ENCODE data around the gene MDC1. TPM values are rescaled to one million over a fixed set of nuclear protein-coding genes. Genes with fewer than 3 reads are reported as not detected.

MDC1 gene
- total and polyA plus RNA-seq, 2 of the 13 experiments (the other 11 are each of a cell fraction or from before 2014, with no cell fraction given): 8.4 to 14.0 TPM

- no peak for TF ChIP-seq SATB2 (CRISPR knock-in tag; IDR thresholded peaks at IDR 0.05)
- TF ChIP-seq RBAK (CRISPR knock-in tag; IDR thresholded peaks at IDR 0.05): no peak
- no peak for TF ChIP-seq HOXA3 (CRISPR knock-in tag; IDR thresholded peaks at IDR 0.05)
- no peak for TF ChIP-seq JUND (CRISPR knock-in tag; IDR thresholded peaks at IDR 0.05)
- TF ChIP-seq SUZ12 (IDR thresholded peaks at IDR 0.05; ENCODE audit: low read depth, low read length): no peak
- TF ChIP-seq ZNF513 (CRISPR knock-in tag; conservative IDR thresholded peaks at IDR 0.05): no peak
- no peak for TF ChIP-seq ZNF780A (CRISPR knock-in tag; IDR thresholded peaks at IDR 0.05)
- TF ChIP-seq ZNF512 (CRISPR knock-in tag; IDR thresholded peaks at IDR 0.05): no peak
- peak; percentile 2; the same call in 1 of the 2 replicates for TF ChIP-seq KAT8 (CRISPR knock-in tag; IDR thresholded peaks at IDR 0.05)
- no peak for TF ChIP-seq HOXD1 (CRISPR knock-in tag; IDR thresholded peaks at IDR 0.05)
- no peak for TF ChIP-seq ZNF124 (CRISPR knock-in tag; IDR thresholded peaks at IDR 0.05)
- TF ChIP-seq ZBTB38 (CRISPR knock-in tag; IDR thresholded peaks at IDR 0.05): peak; percentile 32; the same call in 1 of the 2 replicates
- no peak for TF ChIP-seq DNMT1 (CRISPR knock-in tag; IDR thresholded peaks at IDR 0.05)
- TF ChIP-seq ZNF225 (CRISPR knock-in tag; IDR thresholded peaks at IDR 0.05): no peak
- TF ChIP-seq MAFK (conservative IDR thresholded peaks at IDR 0.05 in 1 of 2, IDR thresholded peaks at IDR 0.05 in 1 of 2; ENCODE audit: low read length in 2 of 2): no peak
- no peak for TF ChIP-seq MED1 (CRISPR knock-in tag; IDR thresholded peaks at IDR 0.05)
- TF ChIP-seq PAF1 (CRISPR knock-in tag; IDR thresholded peaks at IDR 0.05): peak; percentile 11; the same call in 1 of the 2 replicates
- TF ChIP-seq AKAP8 (CRISPR knock-in tag; IDR thresholded peaks at IDR 0.05): no peak
- no peak for TF ChIP-seq HBP1 (CRISPR knock-in tag; IDR thresholded peaks at IDR 0.05; ENCODE audit: low read depth)
- no peak for TF ChIP-seq ZBTB34 (CRISPR knock-in tag; IDR thresholded peaks at IDR 0.05)
- TF ChIP-seq ZNF414 (CRISPR knock-in tag; IDR thresholded peaks at IDR 0.05): no peak
- 0 out of 2 replicates have a peak, but pooled peaks have one; percentile 28 for TF ChIP-seq ZFX (CRISPR knock-in tag; IDR thresholded peaks at IDR 0.05; ENCODE audit: low read depth)
- TF ChIP-seq ZNF597 (CRISPR knock-in tag; IDR thresholded peaks at IDR 0.05): no peak
- TF ChIP-seq HDAC2 (CRISPR knock-in tag; IDR thresholded peaks at IDR 0.05): peak; percentile 17; the same call in 1 of the 2 replicates
These were observed 24.1 kb upstream of the MDC1 start (continued) for GRCh38 chr6:30741063-30741779.

All from HepG2 (cell line).